CD4-positive, alpha-beta memory T cell (primary cell): ENCODE measurements around the gene KRTAP4-8. TPM values are rescaled to one million over a fixed set of nuclear protein-coding genes. Genes with fewer than 3 reads are reported as not detected.
"Not testable (repeated sequence)": the region's sequence is repeated elsewhere in the genome, so short reads cannot be mapped to it uniquely, and the experiment has no call there.

Source experiments
- CTCF ChIA-PET: fragments of 350-600 bp; sonication (Branson Sonifier 250); formaldehyde crosslinking; loops from one replicate; lab custom pipeline; 2021; ENCODE audit warnings: inconsistent platforms; ENCODE audit not compliant: partially characterized antibody; lab: Charles Lee
- POLR2A ChIA-PET: fragments of 350-600 bp; sonication (Branson Sonifier 250); formaldehyde crosslinking; loops from one replicate; lab custom pipeline; 2021; ENCODE audit not compliant: partially characterized antibody; lab: Charles Lee
- DNase-seq, 5 donors: peaks; one replicate each; pipeline versions ENCODE4 v3.0.0 to v3.0.0-alpha.2; 2020 to 2022; ENCODE audit warnings: mixed read lengths in 1 of 5
- H3K27ac ChIP-seq: one replicate; pipeline ENCODE4 v1.7.0; 2013; ENCODE audit warnings: low read depth, low read length
- H3K27me3 ChIP-seq: 2 replicates; pipeline ENCODE4 v1.7.0; 2013; ENCODE audit warnings: mild to moderate bottlenecking, low read length, moderate library complexity; ENCODE audit not compliant: insufficient read depth
- H3K36me3 ChIP-seq: 2 replicates; pipeline ENCODE4 v1.7.0; 2013; ENCODE audit warnings: mild to moderate bottlenecking, low read length, moderate library complexity; ENCODE audit not compliant: insufficient read depth
- H3K4me1 ChIP-seq: 2 replicates; pipeline ENCODE4 v1.7.0; 2013; ENCODE audit warnings: mild to moderate bottlenecking, low read length, moderate library complexity; ENCODE audit not compliant: insufficient read depth
- H3K4me3 ChIP-seq, 2 donors: one replicate each; pipeline ENCODE4 v1.7.0; 2013; ENCODE audit warnings: low read length in 2 of 2, mild to moderate bottlenecking in 1 of 2
- H3K9me3 ChIP-seq, 2 donors: one replicate each; pipeline ENCODE4 v1.7.0; 2013; ENCODE audit warnings: low read length in 2 of 2, control low read depth in 1 of 2; ENCODE audit not compliant: control insufficient read depth in 1 of 2
- H3K27ac Mint-ChIP-seq, 7 donors: one replicate each; pipeline ENCODE4 v1.8.0; 2020 to 2021; ENCODE audit warnings: mixed read lengths in 7 of 7, mild to moderate bottlenecking in 6 of 7, inconsistent platforms in 3 of 7, moderate library complexity in 3 of 7
- H3K27me3 Mint-ChIP-seq, 2 donors: one replicate each; pipeline ENCODE4 v1.8.0; 2020 to 2021; ENCODE audit warnings: mixed read lengths in 2 of 2
- H3K36me3 Mint-ChIP-seq, 2 donors: one replicate each; pipeline ENCODE4 v1.8.0; 2020 to 2021; ENCODE audit warnings: mixed read lengths in 2 of 2, inconsistent platforms in 1 of 2, mild to moderate bottlenecking in 1 of 2
- H3K4me1 Mint-ChIP-seq, 4 donors: one replicate each; pipeline ENCODE4 v1.8.0; 2020 to 2021; ENCODE audit warnings: mixed read lengths in 4 of 4, mild to moderate bottlenecking in 1 of 4
- H3K4me3 Mint-ChIP-seq, 8 donors: one replicate each; pipeline ENCODE4 v1.8.0; 2020 to 2021; ENCODE audit warnings: mixed read lengths in 8 of 8, mild to moderate bottlenecking in 7 of 8, moderate library complexity in 6 of 8, inconsistent platforms in 3 of 8
- H3K9me3 Mint-ChIP-seq, 8 donors: one replicate each; pipeline ENCODE4 v1.8.0; 2020 to 2021; ENCODE audit warnings: mixed read lengths in 8 of 8, mild to moderate bottlenecking in 5 of 8, inconsistent platforms in 3 of 8, moderate library complexity in 1 of 8
- intact Hi-C: fragments of 100-400 bp; cut with micrococcal nuclease; formaldehyde crosslinking; loops from one replicate; pipeline ENCODE4 v1.15.1; 2023
- polyA plus RNA-seq, 2 donors: library from polyadenylated mRNA; unstranded; fragments of 300-500 nt; fragmentation: Illumina TruSeq; gene quantifications; one replicate each; pipeline ENCODE4 v1.2.3, GENCODE V29; 2021
- total RNA-seq, 2 experiments: library from RNA; stranded (reverse); gene quantifications; one replicate each; pipeline ENCODE4 v1.2.3, GENCODE V29; 2021

Gene KRTAP4-8
- total and polyA plus RNA-seq, 4 experiments from 2014 or later = not detected

DNA sequence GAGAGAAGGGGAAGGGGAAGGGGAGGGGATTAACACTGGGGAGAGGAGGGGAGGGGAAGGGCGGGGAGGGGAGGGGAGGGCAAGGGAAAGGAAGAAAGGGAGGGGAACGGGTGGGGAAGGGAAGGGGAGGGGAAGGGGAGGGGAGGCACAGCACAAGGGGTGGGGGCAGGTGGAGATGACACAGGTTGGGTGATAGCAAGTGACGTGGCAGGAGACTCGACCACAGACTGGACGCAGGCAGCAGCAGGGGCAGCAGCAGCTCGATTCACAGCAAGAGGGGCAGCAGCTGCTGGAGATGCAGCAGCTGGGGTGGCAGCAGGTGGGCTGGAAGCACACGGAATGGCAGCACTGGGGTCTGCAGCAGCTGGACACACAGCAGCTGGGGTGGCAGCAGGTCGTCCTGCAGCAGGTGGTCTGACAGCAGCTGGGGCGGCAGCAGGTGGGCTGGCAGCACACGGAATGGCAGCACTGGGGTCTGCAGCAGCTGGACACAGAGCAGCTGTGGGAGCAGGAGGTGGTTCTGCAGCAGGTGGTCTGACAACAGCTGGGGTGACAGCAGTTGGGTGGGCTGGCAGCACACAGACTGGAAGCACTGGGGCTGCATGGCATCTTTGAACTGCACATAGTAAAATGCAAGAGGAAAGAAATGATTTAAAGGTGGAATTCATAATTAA, 3.8 kb upstream of the KRTAP4-8 start, which contains the start of gene KRTAP4-16:
KRTAP4-16 (minus strand) TSS at position 624 of the 674 bp plus-strand sequence; CDS start at position 624, 0 bp downstream.
- ChIA-PET CTCF (no interaction called here), POLR2A (no interaction called here)
- Histone ChIP-seq H3K27ac (no peak within 1 kb of the TSS), H3K4me3 (no peak within 1 kb of the TSS), H3K4me1 (no peaks in the 10 kb centered on the region), H3K27me3 (no peaks in the 10 kb centered on the region), H3K9me3 (no peaks in the 10 kb centered on the region), H3K36me3 (no peaks in the 10 kb centered on the region)
- no peaks in the 10 kb centered on the region for H3K36me3 Mint-ChIP-seq
- no peak for DNase-seq
- H3K9me3 Mint-ChIP-seq = no peaks in the 10 kb centered on the region
- H3K27ac Mint-ChIP-seq = peak within 1 kb of the TSS in 2 of 7 donors; percentile 28 to 59
- H3K4me3 Mint-ChIP-seq = no peak within 1 kb of the TSS
- peaks cover 0 to 15% (median 5%) of the 10 kb centered on the region in 4 donors for H3K4me1 Mint-ChIP-seq
- peaks cover 14 to 16% of the 10 kb centered on the region in 2 donors for H3K27me3 Mint-ChIP-seq
- intact Hi-C loops = loop anchor here (5.0 kb wide), 1 partner anchor 221 kb away; no protein-coding TSS in a partner anchor

DNA sequence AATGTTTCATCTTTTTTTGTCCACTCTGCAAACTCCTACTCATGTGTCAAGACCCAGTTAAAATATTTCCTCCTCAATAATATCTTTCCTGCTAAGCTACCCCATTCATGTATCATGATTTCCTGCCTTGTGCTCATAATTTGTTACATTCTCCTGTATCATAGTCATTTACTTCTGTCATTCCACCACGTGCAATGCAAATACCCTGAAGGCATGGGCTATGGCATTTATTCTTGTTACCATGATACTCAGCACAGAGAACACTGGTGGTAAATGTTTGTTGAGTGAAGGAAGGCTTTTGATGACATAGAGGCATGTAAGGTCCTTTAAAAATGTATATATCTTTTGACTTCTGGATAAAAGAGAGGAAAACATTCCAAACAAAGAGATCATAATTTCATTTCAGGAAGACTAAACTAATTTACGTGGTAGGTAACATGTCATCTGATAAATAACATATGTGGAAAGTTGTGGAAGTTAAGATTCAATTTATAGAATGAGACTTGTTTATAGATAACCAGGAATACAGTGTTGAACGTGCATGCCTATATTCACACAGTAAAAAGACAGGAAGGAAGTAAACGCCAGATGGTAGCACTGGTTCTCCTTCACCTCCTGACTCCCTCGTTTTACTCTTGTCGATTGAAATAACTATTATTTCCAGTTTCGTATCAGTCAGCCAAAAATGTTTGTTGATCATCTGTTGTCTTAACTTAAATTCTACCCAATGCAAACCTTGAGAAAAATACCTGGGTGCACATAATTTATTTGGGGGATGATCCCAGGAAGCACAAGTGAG, 1.9 kb upstream of the KRTAP4-8 start:
- H3K4me3 Mint-ChIP-seq = peak overlapping the region in 2 of 8 donors; percentile 33 to 52

DNA sequence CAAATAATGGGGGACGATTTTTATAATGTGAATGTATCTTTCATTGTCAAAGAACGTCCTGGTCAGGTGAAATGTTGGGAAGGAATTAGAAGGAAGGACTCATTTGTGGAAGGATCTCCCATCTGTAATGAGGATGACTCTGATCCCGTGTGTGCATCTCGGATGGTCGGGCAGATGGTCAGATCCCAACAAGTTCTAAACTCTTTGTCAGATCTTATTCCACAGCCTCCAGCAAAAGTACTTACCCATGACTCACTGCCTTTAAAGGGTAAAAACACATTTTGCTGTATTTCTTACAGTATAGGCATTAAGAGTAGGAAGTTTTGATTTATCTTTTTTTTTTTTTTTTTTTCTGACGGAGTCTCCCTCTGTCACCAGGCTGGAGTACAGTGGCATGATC, 539 bp upstream of the KRTAP4-8 start:
- H3K36me3 Mint-ChIP-seq = no peaks in the 10 kb centered on the region
- peaks cover 0 to 10% (median 5%) of the 10 kb centered on the region in 4 donors for H3K4me1 Mint-ChIP-seq
- DNase-seq = no peak
- Histone ChIP-seq H3K4me3 (no peak overlapping the region), H3K27ac (no peak overlapping the region), H3K4me1 (no peaks in the 10 kb centered on the region), H3K36me3 (no peaks in the 10 kb centered on the region), H3K9me3 (no peaks in the 10 kb centered on the region), H3K27me3 (no peaks in the 10 kb centered on the region)
- H3K4me3 Mint-ChIP-seq = no peak overlapping the region
- H3K9me3 Mint-ChIP-seq = peaks cover 0 to 2% (median 0%) of the 10 kb centered on the region in 8 donors
- POLR2A ChIA-PET = no interaction called here
- CTCF ChIA-PET = no interaction called here
- intact Hi-C loops = no loop called here
- no peak overlapping the region for H3K27ac Mint-ChIP-seq
- peaks cover 15 to 16% of the 10 kb centered on the region in 2 donors for H3K27me3 Mint-ChIP-seq

More for the DNA sequence above, 1.9 kb upstream of the KRTAP4-8 start:
- DNase-seq, H3K4me1 ChIP-seq, H3K36me3 Mint-ChIP-seq, CTCF ChIA-PET, H3K9me3 ChIP-seq, POLR2A ChIA-PET, H3K36me3 ChIP-seq, H3K27me3 ChIP-seq, H3K27ac ChIP-seq, H3K4me1 Mint-ChIP-seq, H3K4me3 ChIP-seq, H3K9me3 Mint-ChIP-seq, H3K27ac Mint-ChIP-seq: not testable (repeated sequence)
- H3K27me3 Mint-ChIP-seq = peaks cover 14 to 18% of the 10 kb centered on the region in 2 donors
- intact Hi-C loops = loop anchor here (5.0 kb wide), 1 partner anchor 222 kb away; no protein-coding TSS in a partner anchor

DNA sequence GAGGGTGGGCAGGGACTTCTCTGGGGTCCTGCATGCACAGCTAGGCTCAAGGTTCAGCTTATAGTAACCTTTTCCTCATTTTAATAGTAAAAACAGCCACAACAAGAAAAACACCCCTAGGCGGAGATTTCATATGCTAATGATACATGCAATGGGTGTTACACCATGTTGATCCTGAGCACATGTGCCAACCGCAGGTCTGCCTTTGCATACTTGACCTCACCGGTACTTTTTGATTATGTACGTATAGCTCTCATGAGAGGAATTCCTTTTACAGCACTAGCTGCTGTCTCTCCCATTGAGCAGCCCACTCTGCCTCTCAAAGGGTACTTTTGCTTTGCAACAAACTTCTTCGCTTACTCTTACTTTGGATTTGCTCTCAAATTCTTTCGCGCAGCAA, 1.9 kb downstream of the KRTAP4-8 start:
- Mint-ChIP-seq H3K27ac (no peak overlapping the region), H3K4me1 (peaks cover 0 to 10% (median 5%) of the 10 kb centered on the region in 4 donors), H3K4me3 (no peak overlapping the region), H3K9me3 (peaks cover 0 to 10% (median 4%) of the 10 kb centered on the region in 8 donors), H3K36me3 (no peaks in the 10 kb centered on the region), H3K27me3 (peaks cover 15 to 16% of the 10 kb centered on the region in 2 donors)
- H3K9me3 ChIP-seq = no peaks in the 10 kb centered on the region
- H3K27me3 ChIP-seq = no peaks in the 10 kb centered on the region
- no peak overlapping the region for H3K27ac ChIP-seq
- intact Hi-C loops = no loop called here
- no peaks in the 10 kb centered on the region for H3K4me1 ChIP-seq
- no peak overlapping the region for H3K4me3 ChIP-seq
- H3K36me3 ChIP-seq = no peaks in the 10 kb centered on the region
- DNase-seq = no peak
- POLR2A ChIA-PET = no interaction called here
- CTCF ChIA-PET = no interaction called here

DNA sequence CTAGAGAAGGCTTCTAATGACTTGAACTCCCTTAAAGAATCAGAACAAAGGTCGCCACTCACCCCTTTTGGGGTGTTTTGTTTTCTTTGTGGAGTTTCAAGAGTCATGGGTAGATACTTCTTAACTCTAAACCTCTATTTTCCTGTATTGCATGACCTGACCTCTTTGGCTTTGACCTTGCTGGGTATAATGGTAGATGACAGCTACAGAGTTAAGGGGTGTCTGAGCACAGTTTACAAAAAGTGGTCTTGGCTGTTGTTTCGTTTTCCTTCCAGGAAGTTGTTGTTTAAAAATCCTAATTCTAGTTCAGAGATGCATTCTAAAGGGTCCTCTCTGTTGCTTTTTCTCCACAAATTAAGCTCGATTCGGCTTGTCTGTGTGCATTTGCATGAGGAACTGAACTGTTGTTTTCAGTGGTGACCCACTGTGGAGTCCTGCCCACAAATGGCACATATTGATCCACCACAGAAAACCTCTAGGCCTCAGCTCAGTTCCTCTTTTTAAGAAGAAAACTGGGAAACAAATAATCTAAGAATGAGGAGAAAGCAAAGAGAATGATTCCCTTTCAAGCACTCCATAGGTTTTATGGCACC, 9.1 kb downstream of the KRTAP4-8 start:
- intact Hi-C loops, H3K36me3 Mint-ChIP-seq, H3K27me3 ChIP-seq, H3K4me1 ChIP-seq, H3K4me3 ChIP-seq, CTCF ChIA-PET, H3K27ac ChIP-seq, H3K4me1 Mint-ChIP-seq, H3K9me3 ChIP-seq, DNase-seq, H3K36me3 ChIP-seq, H3K4me3 Mint-ChIP-seq, POLR2A ChIA-PET: not testable (repeated sequence)
- H3K9me3 Mint-ChIP-seq = peaks cover 0 to 10% (median 5%) of the 10 kb centered on the region in 8 donors
- H3K27me3 Mint-ChIP-seq = peaks cover 7 to 11% of the 10 kb centered on the region in 2 donors
- peak overlapping the region in 1 of 7 donors; percentile 25 for H3K27ac Mint-ChIP-seq

DNA sequence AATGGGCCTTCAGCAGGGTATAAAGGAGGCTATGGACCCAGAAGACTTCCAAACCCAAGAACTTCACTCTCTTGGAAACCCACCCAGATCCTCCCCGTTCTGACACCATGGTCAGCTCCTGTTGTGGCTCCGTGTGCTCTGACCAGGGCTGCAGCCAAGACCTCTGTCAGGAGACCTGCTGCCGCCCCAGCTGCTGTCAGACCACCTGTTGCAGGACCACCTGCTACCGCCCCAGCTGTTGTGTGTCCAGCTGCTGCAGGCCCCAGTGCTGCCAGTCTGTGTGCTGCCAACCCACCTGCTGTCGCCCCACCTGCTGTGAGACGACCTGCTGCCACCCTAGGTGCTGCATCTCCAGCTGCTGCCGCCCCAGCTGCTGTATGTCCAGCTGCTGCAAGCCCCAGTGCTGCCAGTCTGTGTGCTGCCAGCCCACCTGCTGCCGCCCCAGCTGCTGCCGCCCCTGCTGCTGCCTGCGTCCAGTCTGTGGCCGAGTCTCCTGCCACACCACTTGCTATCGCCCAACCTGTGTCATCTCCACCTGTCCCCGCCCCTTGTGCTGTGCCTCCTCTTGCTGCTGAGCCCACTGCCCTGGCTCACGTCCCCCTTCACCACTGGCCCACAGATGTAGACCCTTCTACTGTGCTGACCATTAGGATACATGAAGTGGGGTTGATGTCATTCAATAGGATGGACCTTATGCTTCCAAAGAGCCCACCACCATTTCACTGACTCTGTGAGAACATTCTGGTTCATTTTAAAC, 13.7 kb downstream of the KRTAP4-8 start, which contains the start of gene KRTAP4-7:
KRTAP4-7 (plus strand) TSS at position 51 of the 757 bp plus-strand sequence; CDS start at position 108, 57 bp downstream.
- H3K36me3 Mint-ChIP-seq, H3K27me3 ChIP-seq, DNase-seq, H3K9me3 Mint-ChIP-seq, POLR2A ChIA-PET, H3K36me3 ChIP-seq, H3K4me3 Mint-ChIP-seq, H3K4me1 ChIP-seq, H3K9me3 ChIP-seq, H3K4me3 ChIP-seq, H3K4me1 Mint-ChIP-seq, H3K27ac ChIP-seq, intact Hi-C loops: not testable (repeated sequence)
- peaks cover 7 to 12% of the 10 kb centered on the region in 2 donors for H3K27me3 Mint-ChIP-seq
- CTCF ChIA-PET = interaction anchor here (1.0 kb wide), 1 partner anchor 564 kb away, joined by 4 read pairs; no protein-coding TSS in a partner anchor
- H3K27ac Mint-ChIP-seq = peak within 1 kb of the TSS in 1 of 7 donors; percentile 65
